Measurements from ENCODE around the gene RPL22L1. TPM values are rescaled to one million over a fixed set of nuclear protein-coding genes. Genes with fewer than 3 reads are reported as not detected.
"Not testable (repeated sequence)": the region's sequence is repeated elsewhere in the genome, so short reads cannot be mapped to it uniquely, and the experiment has no call there.

Gene RPL22L1
- total and polyA plus RNA-seq, 2 experiments from 2014 or later: 63.1 to 168 TPM

GRCh38 chr3:170830580-170830979, 39.4 kb downstream of the RPL22L1 start:
- DNase-seq (ENCODE audit: low spot score): no peak
- Histone ChIP-seq H4K20me1 (ENCODE audit: insufficient read depth, poor library complexity, severe bottlenecking) (no peaks in the 10 kb centered on the region), H3K36me3 (replicated peaks; ENCODE audit: insufficient read depth, low read depth) (no peaks in the 10 kb centered on the region), H3K79me2 (no peaks in the 10 kb centered on the region), H3K27me3 (peaks cover 23% of the 10 kb centered on the region), H3K4me3 (no peak overlapping the region), H3K4me1 (ENCODE audit: insufficient read depth) (no peaks in the 10 kb centered on the region), H2AFZ (no peak overlapping the region), H3K9me2 (replicated peaks; ENCODE audit: insufficient read depth) (no peaks in the 10 kb centered on the region), H3K4me2 (no peak overlapping the region), H3K9me3 (ENCODE audit: low read depth) (no peaks in the 10 kb centered on the region), H3K27ac (no peak overlapping the region)
- TF ChIP-seq EZH2phosphoT487 (IDR thresholded peaks at IDR 0.05; ENCODE audit: low read depth, severe bottlenecking, unreplicated experiment): no peak
- TF ChIP-seq EZH2 (IDR thresholded peaks at IDR 0.05; ENCODE audit: borderline replicate concordance): no peak
- TF ChIP-seq CTCF (IDR thresholded peaks at IDR 0.05; ENCODE audit: poor library complexity): no peak
- 94% methylated on average over 4 of the region's 4 CpGs for WGBS (ENCODE audit: low lambda C conversion rate, missing lambda C conversion rate)

- 80% methylated on average over 9 of the region's 9 CpGs for WGBS (ENCODE audit: low lambda C conversion rate, missing lambda C conversion rate)
Measured at GRCh38 chr3:170829546-170830272, 40.3 kb downstream of the RPL22L1 start.

GRCh38 chr3:170826047-170826446, 43.9 kb downstream of the RPL22L1 start:
- Histone ChIP-seq H3K79me2 (no peaks in the 10 kb centered on the region), H3K4me2 (no peak overlapping the region), H3K9me2 (replicated peaks; ENCODE audit: insufficient read depth) (no peaks in the 10 kb centered on the region), H3K27me3 (peaks cover 10% of the 10 kb centered on the region), H3K4me1 (ENCODE audit: insufficient read depth) (no peaks in the 10 kb centered on the region), H4K20me1 (ENCODE audit: insufficient read depth, poor library complexity, severe bottlenecking) (no peaks in the 10 kb centered on the region), H2AFZ (no peak overlapping the region), H3K27ac (no peak overlapping the region), H3K4me3 (no peak overlapping the region), H3K36me3 (replicated peaks; ENCODE audit: insufficient read depth, low read depth) (no peaks in the 10 kb centered on the region), H3K9me3 (ENCODE audit: low read depth) (no peaks in the 10 kb centered on the region)
- DNase-seq (ENCODE audit: low spot score): no peak
- TF ChIP-seq CTCF (IDR thresholded peaks at IDR 0.05; ENCODE audit: poor library complexity): no peak
- TF ChIP-seq EZH2 (IDR thresholded peaks at IDR 0.05; ENCODE audit: borderline replicate concordance): no peak
- no peak for TF ChIP-seq EZH2phosphoT487 (IDR thresholded peaks at IDR 0.05; ENCODE audit: low read depth, severe bottlenecking, unreplicated experiment)
- 57% methylated on average over 2 of the region's 2 CpGs for WGBS (ENCODE audit: low lambda C conversion rate, missing lambda C conversion rate)

More at GRCh38 chr3:170829546-170830272, 40.3 kb downstream of the RPL22L1 start:
- Histone ChIP-seq H3K9me2 (replicated peaks; ENCODE audit: insufficient read depth) (no peaks in the 10 kb centered on the region), H3K27me3 (peaks cover 22% of the 10 kb centered on the region), H3K9me3 (ENCODE audit: low read depth) (no peaks in the 10 kb centered on the region), H3K36me3 (replicated peaks; ENCODE audit: insufficient read depth, low read depth) (no peaks in the 10 kb centered on the region), H3K4me3 (no peak overlapping the region), H3K27ac (no peak overlapping the region), H3K79me2 (no peaks in the 10 kb centered on the region), H2AFZ (no peak overlapping the region), H3K4me1 (ENCODE audit: insufficient read depth) (no peaks in the 10 kb centered on the region), H4K20me1 (ENCODE audit: insufficient read depth, poor library complexity, severe bottlenecking) (no peaks in the 10 kb centered on the region), H3K4me2 (no peak overlapping the region)
- TF ChIP-seq EZH2phosphoT487 (IDR thresholded peaks at IDR 0.05; ENCODE audit: low read depth, severe bottlenecking, unreplicated experiment) (no peak), EZH2 (IDR thresholded peaks at IDR 0.05; ENCODE audit: borderline replicate concordance) (no peak), CTCF (IDR thresholded peaks at IDR 0.05; ENCODE audit: poor library complexity) (no peak)
- no peak for DNase-seq (ENCODE audit: low spot score)

GRCh38 chr3:170823562-170823961, 46.4 kb downstream of the RPL22L1 start:
- 95% methylated on average over 2 of the region's 2 CpGs for WGBS (ENCODE audit: low lambda C conversion rate, missing lambda C conversion rate)
- DNase-seq (ENCODE audit: low spot score); H3K9me3 ChIP-seq (ENCODE audit: low read depth); H3K4me3 ChIP-seq; H2AFZ ChIP-seq; H3K27ac ChIP-seq; H3K79me2 ChIP-seq; H3K9me2 ChIP-seq (replicated peaks; ENCODE audit: insufficient read depth); H4K20me1 ChIP-seq (ENCODE audit: insufficient read depth, poor library complexity, severe bottlenecking); H3K36me3 ChIP-seq (replicated peaks; ENCODE audit: insufficient read depth, low read depth); H3K4me1 ChIP-seq (ENCODE audit: insufficient read depth); H3K4me2 ChIP-seq: not testable (repeated sequence)
- peaks cover 10% of the 10 kb centered on the region for H3K27me3 ChIP-seq

- H3K4me2 ChIP-seq; H3K27me3 ChIP-seq; H3K4me3 ChIP-seq; H3K9me3 ChIP-seq (ENCODE audit: low read depth); H3K4me1 ChIP-seq (ENCODE audit: insufficient read depth); H3K79me2 ChIP-seq; H3K27ac ChIP-seq; H4K20me1 ChIP-seq (ENCODE audit: insufficient read depth, poor library complexity, severe bottlenecking); DNase-seq (ENCODE audit: low spot score); H3K9me2 ChIP-seq (replicated peaks; ENCODE audit: insufficient read depth); H2AFZ ChIP-seq; H3K36me3 ChIP-seq (replicated peaks; ENCODE audit: insufficient read depth, low read depth): not testable (repeated sequence)
- WGBS (ENCODE audit: low lambda C conversion rate, missing lambda C conversion rate): 65% methylated on average over 1 of the region's 1 CpG
Measured at GRCh38 chr3:170818325-170818724, 51.7 kb downstream of the RPL22L1 start.

- not testable (repeated sequence) for H3K27ac ChIP-seq; H3K79me2 ChIP-seq; H3K4me3 ChIP-seq; H3K9me3 ChIP-seq (ENCODE audit: low read depth); DNase-seq (ENCODE audit: low spot score); H3K4me2 ChIP-seq; H4K20me1 ChIP-seq (ENCODE audit: insufficient read depth, poor library complexity, severe bottlenecking); H3K9me2 ChIP-seq (replicated peaks; ENCODE audit: insufficient read depth); H3K27me3 ChIP-seq; H3K36me3 ChIP-seq (replicated peaks; ENCODE audit: insufficient read depth, low read depth); H3K4me1 ChIP-seq (ENCODE audit: insufficient read depth); H2AFZ ChIP-seq
- WGBS (ENCODE audit: low lambda C conversion rate, missing lambda C conversion rate): 50% methylated on average over 2 of the region's 2 CpGs
Measured at GRCh38 chr3:170817471-170817870, 52.5 kb downstream of the RPL22L1 start.
